ENCODE data around the gene SLC12A4.

The SLC12A4 gene

DNA sequence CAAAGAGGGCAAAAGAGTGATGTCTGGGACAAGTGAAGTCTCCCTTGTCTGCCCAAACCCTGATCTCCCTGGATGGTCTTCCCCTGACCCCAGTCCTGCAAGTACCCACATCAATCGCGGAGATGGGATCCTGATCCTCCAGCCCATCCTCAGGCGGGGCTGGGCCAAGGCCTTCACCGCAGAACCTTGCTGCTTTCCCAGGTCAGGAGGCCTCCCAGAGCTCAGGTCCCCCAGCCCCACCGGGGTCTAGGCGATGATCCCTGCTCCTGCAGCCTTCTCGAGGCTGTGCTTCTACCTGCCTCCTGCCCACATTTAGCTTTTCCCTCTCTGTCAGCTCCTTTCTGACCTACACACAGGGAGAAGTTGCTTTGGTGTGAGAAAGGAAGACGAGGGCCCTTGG lies 6.3 kb downstream of the SLC12A4 start:
- no peak for DNase-seq

- DNase-seq: no peak
These were observed 6.9 kb downstream of the SLC12A4 start for GRCh38 chr16:67961551-67961957.

- DNase-seq: no peak
These were observed 8.7 kb downstream of the SLC12A4 start for GRCh38 chr16:67959536-67960329.

GRCh38 chr16:67957622-67958021 lies 10.8 kb downstream of the SLC12A4 start:
- no peak for DNase-seq

DNA sequence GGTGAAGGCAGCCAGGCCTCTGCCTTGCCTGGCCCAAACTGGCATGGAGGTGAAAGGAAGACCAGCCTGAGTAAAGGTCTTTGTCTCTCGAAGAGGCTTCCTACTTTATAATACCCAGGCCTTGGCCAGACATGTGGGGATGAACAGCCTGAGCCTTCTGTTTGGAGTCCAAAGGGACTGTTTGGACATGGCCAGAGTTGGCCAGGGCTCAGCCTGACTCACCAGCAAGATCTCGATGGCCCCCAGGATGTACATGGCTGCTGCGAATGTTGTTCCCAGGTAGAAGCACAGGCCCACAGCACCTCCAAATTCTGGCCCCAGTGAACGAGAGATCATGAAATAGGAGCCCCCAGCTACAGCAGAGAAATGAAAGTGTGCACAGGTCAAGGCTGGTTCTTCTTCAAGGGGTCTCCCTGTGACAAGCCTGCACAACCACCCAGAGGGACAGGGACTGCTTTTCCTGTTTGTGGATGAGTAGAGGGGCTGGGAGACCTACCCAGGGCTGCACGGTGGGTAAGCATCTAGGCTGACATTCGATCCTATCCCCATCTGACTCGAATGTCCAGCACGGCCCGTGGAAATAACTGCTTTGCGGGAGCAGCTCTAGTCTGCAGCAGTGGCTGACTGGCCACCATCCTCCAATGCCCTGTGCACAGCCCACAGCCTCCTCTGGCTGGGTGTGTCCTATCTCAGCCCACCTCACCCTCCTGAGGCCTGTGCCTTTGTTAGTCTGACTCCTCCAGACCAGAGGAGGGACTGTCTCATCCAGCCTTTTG lies 13.8 kb downstream of the SLC12A4 start:
- no peak for DNase-seq

DNA sequence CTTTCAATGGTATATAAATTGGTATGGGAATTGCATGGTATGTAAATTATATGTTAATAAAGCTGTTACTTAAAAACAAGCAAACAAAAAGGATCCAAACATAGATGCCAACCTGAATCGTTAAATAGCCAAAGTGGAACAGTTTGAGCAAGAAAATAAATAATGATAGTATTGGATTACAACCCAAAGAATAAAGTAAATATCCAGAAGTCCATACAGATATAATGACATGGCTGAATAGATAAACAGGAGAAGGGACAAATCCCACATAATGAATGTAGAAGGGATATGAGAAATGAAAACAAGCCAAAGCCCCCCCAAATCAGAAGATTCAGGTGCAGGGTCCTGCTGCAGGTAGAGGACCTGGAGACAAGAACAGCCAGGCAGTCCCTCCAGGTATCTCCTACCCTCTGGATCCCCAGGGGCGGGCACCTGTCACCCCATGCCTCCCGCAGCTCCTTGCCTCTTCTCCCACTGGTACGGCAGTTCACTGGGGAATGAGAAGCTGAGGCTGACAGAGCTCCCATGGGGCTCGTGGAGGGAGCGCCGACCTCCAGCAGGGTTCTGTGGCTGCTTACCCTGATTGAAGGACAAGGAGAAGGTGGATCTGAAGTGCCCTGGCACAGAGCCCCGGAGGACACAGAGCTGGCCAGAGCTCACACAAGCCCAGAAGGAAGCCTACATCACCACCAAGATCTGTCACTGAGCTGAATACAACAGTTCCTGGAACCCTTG lies 14.6 kb downstream of the SLC12A4 start:
- DNase-seq: no peak

DNA sequence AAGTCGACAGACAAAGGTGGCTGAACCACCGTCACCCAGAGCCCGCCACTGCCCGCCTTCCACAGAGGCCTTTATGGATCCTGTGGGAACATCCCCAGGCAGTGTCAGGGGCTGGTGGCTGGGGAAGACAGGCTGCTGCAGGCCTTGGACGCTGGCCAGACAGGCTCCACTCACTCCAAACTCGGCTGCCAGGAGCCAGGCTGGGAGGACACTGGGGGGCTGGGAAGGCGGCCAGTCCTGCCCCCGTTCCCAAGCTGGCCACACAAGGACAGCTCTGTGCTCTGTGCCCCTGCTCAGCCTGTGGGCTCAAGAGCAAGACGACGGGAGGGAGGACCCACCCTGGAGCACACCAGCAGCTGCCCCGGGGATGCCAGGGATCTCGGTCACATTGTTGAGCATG lies 17.0 kb downstream of the SLC12A4 start:
- DNase-seq: no peak

GRCh38 chr16:67950335-67950843 lies 18.0 kb downstream of the SLC12A4 start:
- DNase-seq: no peak

GRCh38 chr16:67949645-67950044 lies 18.8 kb downstream of the SLC12A4 start:
- DNase-seq: no peak

GRCh38 chr16:67948015-67948414 lies 20.4 kb downstream of the SLC12A4 start:
- no peak for DNase-seq

DNA sequence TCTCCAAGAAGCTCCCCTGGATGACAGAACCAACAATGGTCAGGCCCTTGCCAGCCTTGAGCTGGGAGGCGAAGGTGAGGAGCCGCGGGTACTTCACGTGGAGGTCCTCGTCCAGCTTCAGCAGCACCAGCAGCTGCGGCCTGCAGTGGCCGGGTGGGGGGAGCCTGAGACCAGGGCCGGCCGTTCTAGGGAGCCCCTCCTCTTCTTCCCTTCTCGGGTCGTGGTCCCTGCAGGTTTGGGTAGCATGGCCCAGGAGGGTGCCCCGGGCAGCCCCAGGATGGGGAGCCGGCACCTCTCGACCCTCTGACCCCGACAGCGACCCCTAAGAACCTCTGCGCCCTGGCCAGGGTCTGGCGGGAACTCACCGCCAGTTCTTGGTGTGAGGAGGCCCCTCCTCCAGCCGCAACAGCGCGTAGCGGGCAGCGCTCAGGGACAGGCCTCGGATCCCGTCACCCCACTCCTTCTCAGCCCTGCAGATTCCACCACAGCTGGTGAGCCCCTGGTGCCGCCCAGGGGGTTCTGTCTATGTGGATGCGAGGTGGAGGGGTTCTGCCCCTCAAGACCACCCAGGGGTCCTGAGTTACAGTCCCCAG lies 21.4 kb downstream of the SLC12A4 start:
- no peak for DNase-seq

- no peak for DNase-seq
These were observed 22.3 kb downstream of the SLC12A4 start for GRCh38 chr16:67946128-67946569.

GRCh38 chr16:67945392-67945933 lies 23.0 kb downstream of the SLC12A4 start:
- DNase-seq: no peak

DNA sequence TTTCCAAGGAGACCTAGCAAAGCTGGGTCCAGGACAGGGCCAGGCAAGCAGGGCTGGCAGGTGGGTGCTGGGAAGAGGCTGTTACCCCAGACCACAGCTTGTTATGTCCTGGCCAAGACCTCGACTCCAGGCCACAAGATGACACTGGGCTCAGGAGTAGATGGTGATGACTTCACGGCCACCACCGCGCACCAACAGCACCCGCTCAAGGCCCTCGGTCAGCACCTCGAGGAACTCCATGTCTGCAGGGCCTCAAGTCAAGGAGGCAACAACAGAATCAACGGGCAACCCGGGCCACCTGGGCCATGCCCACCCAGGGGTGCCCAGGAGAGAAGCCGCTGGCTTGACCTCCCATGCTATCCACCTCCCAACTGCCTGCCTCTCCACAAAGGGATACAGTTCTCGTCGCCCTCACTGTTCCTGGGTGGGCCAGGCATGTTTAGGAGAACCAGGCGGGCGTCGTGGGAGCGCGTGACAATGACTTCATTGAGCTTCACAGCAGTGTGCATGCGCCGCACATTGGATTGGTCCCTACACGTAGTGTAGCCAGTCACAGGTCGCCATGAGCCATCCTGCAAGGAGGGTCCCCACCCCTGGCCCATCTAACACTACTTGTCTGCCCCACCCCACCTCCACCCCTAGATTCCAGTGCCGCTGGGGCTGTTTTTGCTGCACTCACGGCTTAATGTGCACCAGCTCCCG lies 23.6 kb downstream of the SLC12A4 start:
- no peak for DNase-seq

DNA sequence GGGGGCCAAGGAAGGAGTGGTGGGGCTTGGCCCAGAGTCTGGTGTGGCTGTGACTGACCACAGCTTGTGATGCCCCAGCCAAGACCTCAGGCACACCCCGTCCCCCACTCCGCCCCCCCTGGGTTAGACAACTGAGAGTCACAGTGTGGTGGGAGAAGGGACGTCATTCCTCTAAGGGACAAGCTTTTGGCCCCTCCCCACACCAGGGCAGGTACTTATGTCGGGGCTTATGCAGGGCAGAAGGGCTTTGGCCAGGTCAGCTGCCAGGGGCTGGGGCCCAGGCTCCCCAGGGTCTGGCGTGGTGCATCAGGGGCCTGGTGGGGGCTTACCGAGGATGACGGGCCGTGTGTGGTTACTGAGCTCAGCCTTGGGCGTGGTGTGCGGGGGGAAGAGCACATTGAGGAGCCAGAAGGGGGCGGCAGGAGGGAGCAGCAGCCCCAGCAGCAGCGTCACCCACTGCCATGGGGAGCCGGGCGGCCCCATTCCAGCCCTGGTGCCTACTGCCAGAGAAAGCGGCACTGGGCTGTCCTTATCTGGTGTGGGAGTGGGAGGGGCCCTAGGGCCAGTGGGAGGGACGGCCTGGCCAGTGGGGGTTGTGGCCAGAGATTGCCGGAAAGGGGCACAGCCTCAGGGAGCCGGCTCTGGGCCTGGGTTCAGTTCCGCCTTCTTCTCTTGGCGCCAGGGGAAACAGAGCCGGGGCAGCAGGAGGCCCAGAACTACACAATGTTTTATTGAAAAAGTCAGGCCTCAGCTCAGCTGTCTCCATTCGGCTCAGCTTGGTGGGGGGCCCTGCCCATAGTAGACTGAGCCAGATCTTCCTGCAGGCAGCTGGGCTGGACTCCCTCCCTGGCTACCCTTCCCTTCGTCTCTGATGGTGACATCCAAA lies 24.6 kb downstream of the SLC12A4 start, which contains the start of gene LCAT:
TSS of gene LCAT (minus strand) at position 502 of the 886 bp plus-strand sequence. CDS start at position 483, 19 bp downstream.
- no peak for DNase-seq

- no peak for DNase-seq
These were observed 25.2 kb downstream of the SLC12A4 start for GRCh38 chr16:67943256-67943618.

DNA sequence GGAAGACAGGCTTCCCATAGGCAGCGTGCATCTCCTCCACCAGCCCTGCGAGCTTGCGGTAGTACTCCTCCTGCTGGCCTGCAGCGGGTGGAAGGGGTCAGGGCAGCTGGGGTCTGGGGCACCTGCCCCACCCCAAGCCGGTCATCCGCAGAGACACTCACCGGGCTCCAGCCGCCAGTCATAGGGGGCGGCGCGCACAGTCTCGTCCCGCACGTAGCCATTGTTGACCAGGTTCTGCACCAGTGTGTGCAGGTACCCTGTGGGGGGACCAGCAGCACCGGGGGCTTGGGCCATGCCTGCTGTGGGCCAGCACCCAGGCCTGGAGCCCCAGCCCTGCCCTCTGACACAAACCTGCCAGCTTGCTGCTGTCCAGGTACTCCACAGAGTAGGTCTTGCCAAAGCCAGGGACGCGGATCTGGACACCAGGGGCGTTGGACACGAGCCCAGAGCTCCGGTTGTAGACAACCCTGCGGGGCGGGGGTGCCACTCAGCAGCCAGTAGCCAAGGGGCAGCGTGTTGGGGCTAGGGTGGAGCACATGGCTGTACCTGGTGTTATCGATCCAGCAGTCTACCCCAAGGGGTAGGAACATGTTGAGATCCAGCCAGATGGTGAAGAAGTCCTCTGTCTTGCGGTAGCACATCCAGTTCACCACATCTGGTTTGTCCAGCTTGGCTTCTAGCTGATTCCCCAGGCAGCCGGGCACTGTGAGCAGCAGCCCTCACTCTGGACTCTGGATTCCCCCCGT lies 25.8 kb downstream of the SLC12A4 start:
- no peak for DNase-seq

DNA sequence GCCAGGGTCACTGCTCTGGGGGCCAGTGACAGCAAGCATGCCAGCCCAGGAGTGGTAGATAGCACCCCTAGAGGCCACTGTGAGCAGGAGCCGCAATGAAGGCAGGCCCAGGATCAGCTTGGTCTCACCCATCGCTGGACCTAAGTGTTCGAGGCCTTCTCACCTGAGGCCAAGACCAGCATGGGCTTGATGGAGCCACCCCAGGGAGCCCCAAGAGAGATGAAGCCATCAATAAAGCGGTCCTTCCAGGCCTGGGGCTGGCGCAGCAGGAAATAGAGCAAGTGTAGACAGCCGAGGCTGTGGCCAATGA lies 26.3 kb downstream of the SLC12A4 start:
- no peak for DNase-seq

DNA sequence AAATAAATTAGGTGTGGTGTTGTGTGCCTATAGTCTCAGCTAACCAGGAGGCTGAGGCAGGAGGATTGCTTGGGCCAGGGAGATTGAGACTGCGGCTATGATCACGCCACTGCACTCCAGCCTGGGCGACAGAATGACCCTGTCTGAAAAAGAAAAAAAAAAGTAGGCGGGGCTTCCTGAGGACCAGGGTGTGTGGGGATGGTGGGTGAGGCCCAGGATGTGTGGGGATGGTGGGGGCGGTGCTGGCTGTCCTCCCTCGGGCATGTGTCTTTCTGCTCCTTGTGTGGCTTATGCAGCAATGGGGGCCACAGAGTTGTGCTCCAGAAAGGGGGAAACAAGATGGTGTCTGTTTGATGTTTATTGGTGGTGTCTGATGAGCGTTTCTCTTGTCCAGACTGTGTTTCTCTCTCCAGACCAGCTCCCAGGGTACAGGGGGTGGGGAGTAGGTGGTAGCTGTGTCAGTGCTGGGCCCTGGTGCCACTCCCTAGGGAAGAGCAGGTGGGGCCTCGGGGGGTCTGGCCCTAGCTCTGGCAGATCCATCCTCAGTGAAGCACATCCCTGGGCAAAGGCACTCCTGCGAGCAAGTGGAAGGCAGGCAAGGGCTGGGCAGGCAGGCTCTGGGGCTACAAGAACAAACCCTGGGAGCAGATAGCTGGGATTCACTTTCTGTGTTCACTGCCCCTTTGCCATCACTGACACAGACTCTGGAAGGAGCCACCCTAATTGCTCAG lies 26.8 kb downstream of the SLC12A4 start:
- DNase-seq: no peak
